Fibroblast of lung (primary cell): ENCODE data around the gene CHORDC1. TPM values are rescaled to one million over a fixed set of nuclear protein-coding genes. Genes with fewer than 3 reads are reported as not detected.

Source experiments
- DNase-seq, 2 donors: peaks; one replicate each; pipeline versions ENCODE4 v3.0.0 to v3.0.0-alpha.2; 2010; ENCODE audit warnings: low read depth in 2 of 2
- H2AFZ ChIP-seq: 2 replicates; pipeline ENCODE4 v1.5.1; 2012; ENCODE audit warnings: low read length, control low read depth, inconsistent platforms
- H3K27ac ChIP-seq: 2 replicates; pipeline ENCODE4 v1.5.1; 2011; ENCODE audit warnings: low read length, control low read depth; ENCODE audit not compliant: insufficient read depth
- H3K27me3 ChIP-seq: 2 replicates; pipeline ENCODE4 v1.5.1; 2011; ENCODE audit warnings: mild to moderate bottlenecking, low read length; ENCODE audit not compliant: control insufficient read depth, insufficient read depth
- H3K36me3 ChIP-seq: 2 replicates; pipeline ENCODE4 v1.5.1; 2011; ENCODE audit warnings: low read length; ENCODE audit not compliant: control insufficient read depth, insufficient read depth
- H3K4me1 ChIP-seq: 2 replicates; pipeline ENCODE4 v1.5.1; 2011; ENCODE audit warnings: low read length; ENCODE audit not compliant: control insufficient read depth, insufficient read depth; ENCODE audit errors: extremely low read depth
- H3K4me2 ChIP-seq: 2 replicates; pipeline ENCODE4 v1.5.1; 2011; ENCODE audit warnings: low read length, control low read depth; ENCODE audit not compliant: insufficient read depth; ENCODE audit errors: extremely low read depth
- H3K4me3 ChIP-seq, 4 experiments: fragments of 200-600 bp in 1 of 4; sonication (generic) in 1 of 4; replicated peaks in 1 of 4; 2 replicates each; pipeline ENCODE4 v1.5.1; 2011 to 2016; ENCODE audit warnings: low read length in 4 of 4, low read depth in 3 of 4, mild to moderate bottlenecking in 3 of 4, control low read depth in 2 of 4, inconsistent platforms in 1 of 4, mixed read lengths in 1 of 4; ENCODE audit not compliant: insufficient read depth in 1 of 4; ENCODE audit errors: control extremely low read depth in 1 of 4
- H3K79me2 ChIP-seq: 2 replicates; pipeline ENCODE4 v1.5.1; 2012; ENCODE audit warnings: mild to moderate bottlenecking, low read length, inconsistent platforms; ENCODE audit not compliant: control insufficient read depth, insufficient read depth
- H3K9ac ChIP-seq: 2 replicates; pipeline ENCODE4 v1.5.1; 2011; ENCODE audit warnings: mild to moderate bottlenecking, low read length, control low read depth; ENCODE audit not compliant: insufficient read depth
- H3K9me3 ChIP-seq: 2 replicates; pipeline ENCODE4 v1.5.1; 2012; ENCODE audit warnings: low read depth, low read length; ENCODE audit not compliant: control insufficient read depth, insufficient read depth
- H4K20me1 ChIP-seq: 2 replicates; pipeline ENCODE4 v1.5.1; 2011; ENCODE audit warnings: low read length; ENCODE audit not compliant: control insufficient read depth, insufficient read depth; ENCODE audit errors: extremely low read depth
- EZH2 ChIP-seq: IDR thresholded peaks from 2 replicates; pipeline ENCODE4 v1.5.1; 2012; ENCODE audit warnings: low read length, control low read depth, mild to moderate bottlenecking; ENCODE audit errors: missing control alignments
- polyA plus RNA-seq, 2 donors: library from polyadenylated mRNA; depleted of rRNA in 1 of 2; stranded (reverse) in 1 of 2; unstranded in 1 of 2; fragments of >200 nt; gene quantifications; 2 replicates each; pipeline ENCODE4 v1.2.1, GENCODE V29; 2011 to 2012; ENCODE audit warnings: missing spikeins in 1 of 2
- total RNA-seq: library from RNA; depleted of rRNA; stranded (reverse); fragments of >200 nt; gene quantifications from 2 replicates; pipeline ENCODE4 v1.2.1, GENCODE V29; 2014
- TF ChIP-seq, protein P1 (sequence below), 2 donors: IDR thresholded peaks in 1 of 2; conservative IDR thresholded peaks in 1 of 2; 1 replicate in 1 of 2; 2 replicates in 1 of 2; pipeline ENCODE4 v1.5.1; 2011 to 2012; ENCODE audit warnings: low read length in 2 of 2, control low read depth in 1 of 2, inconsistent platforms in 1 of 2, low read depth in 1 of 2, mild to moderate bottlenecking in 1 of 2

CHORDC1 gene
- total and polyA plus RNA-seq, 2 donors (not counting 1 experiment from before 2014, with no cell fraction given): 15.8 to 46.9 TPM

GRCh38 chr11:90221803-90222458 is 918 bp downstream of the CHORDC1 start:
- Histone ChIP-seq H3K4me1 (no peaks in the 10 kb centered on the region), H3K4me3 (peak overlapping the region; percentile 44 to 92 (median 76)), H3K4me2 (peak overlapping the region; percentile 83), H3K9ac (peak overlapping the region; percentile 83), H4K20me1 (no peaks in the 10 kb centered on the region), H2AFZ (peak overlapping the region; percentile 80), H3K27ac (peak overlapping the region; percentile 93), H3K9me3 (no peaks in the 10 kb centered on the region), H3K27me3 (no peaks in the 10 kb centered on the region), H3K79me2 (peaks cover 60% of the 10 kb centered on the region), H3K36me3 (no peaks in the 10 kb centered on the region)
- TF ChIP-seq EZH2: no peak
- TF ChIP-seq, protein P1, sequence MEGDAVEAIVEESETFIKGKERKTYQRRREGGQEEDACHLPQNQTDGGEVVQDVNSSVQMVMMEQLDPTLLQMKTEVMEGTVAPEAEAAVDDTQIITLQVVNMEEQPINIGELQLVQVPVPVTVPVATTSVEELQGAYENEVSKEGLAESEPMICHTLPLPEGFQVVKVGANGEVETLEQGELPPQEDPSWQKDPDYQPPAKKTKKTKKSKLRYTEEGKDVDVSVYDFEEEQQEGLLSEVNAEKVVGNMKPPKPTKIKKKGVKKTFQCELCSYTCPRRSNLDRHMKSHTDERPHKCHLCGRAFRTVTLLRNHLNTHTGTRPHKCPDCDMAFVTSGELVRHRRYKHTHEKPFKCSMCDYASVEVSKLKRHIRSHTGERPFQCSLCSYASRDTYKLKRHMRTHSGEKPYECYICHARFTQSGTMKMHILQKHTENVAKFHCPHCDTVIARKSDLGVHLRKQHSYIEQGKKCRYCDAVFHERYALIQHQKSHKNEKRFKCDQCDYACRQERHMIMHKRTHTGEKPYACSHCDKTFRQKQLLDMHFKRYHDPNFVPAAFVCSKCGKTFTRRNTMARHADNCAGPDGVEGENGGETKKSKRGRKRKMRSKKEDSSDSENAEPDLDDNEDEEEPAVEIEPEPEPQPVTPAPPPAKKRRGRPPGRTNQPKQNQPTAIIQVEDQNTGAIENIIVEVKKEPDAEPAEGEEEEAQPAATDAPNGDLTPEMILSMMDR (conservative IDR thresholded peaks at IDR 0.05 in 1 of 2, IDR thresholded peaks at IDR 0.05 in 1 of 2; ENCODE audit: low read depth in 1 of 2, low read length in 2 of 2): no peak
- peak in 1 of 2 donors; percentile 38 for DNase-seq

DNA sequence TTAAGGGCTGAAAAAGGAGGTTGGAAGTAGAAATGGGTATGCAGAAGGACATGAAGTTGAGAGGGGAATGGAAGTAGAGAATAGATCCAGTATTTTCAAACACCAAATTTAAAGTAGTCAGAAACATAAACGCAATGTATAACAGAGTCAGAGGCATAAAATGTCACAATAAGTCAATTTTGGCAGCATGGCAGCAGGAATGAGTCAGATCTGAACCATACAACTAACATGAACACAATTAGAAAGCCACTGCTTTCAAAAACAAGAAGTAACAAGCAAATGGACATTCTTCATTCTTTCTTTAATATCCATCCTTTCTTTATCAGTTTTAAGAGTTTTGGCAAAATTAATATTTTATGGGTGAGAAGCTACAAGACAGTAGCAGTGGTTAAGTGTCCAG is 2.5 kb downstream of the CHORDC1 start:
- peaks cover 74% of the 10 kb centered on the region for H3K79me2 ChIP-seq
- no peaks in the 10 kb centered on the region for H3K36me3 ChIP-seq
- H3K27me3 ChIP-seq: no peaks in the 10 kb centered on the region
- peak; percentile 62 to 75 for DNase-seq
- no peak overlapping the region for H3K9ac ChIP-seq
- no peak overlapping the region for H2AFZ ChIP-seq
- H3K27ac ChIP-seq: no peak overlapping the region
- H4K20me1 ChIP-seq: no peaks in the 10 kb centered on the region
- no peaks in the 10 kb centered on the region for H3K9me3 ChIP-seq
- TF ChIP-seq EZH2: no peak
- TF ChIP-seq, protein P1 (conservative IDR thresholded peaks at IDR 0.05 in 1 of 2, IDR thresholded peaks at IDR 0.05 in 1 of 2; ENCODE audit: low read depth in 1 of 2, low read length in 2 of 2): no peak
- H3K4me1 ChIP-seq: no peaks in the 10 kb centered on the region
- peak overlapping the region in 3 of 4 experiments; percentile 1 to 92 (median 83) for H3K4me3 ChIP-seq
- peak overlapping the region; percentile 60 for H3K4me2 ChIP-seq

GRCh38 chr11:90219438-90219837 is 3.4 kb downstream of the CHORDC1 start:
- Histone ChIP-seq H3K27me3 (no peaks in the 10 kb centered on the region), H3K9ac (no peak overlapping the region), H3K4me3 (no peak overlapping the region), H3K4me2 (no peak overlapping the region), H3K27ac (no peak overlapping the region), H4K20me1 (no peaks in the 10 kb centered on the region), H3K36me3 (peaks cover 2% of the 10 kb centered on the region), H3K4me1 (no peaks in the 10 kb centered on the region), H3K79me2 (peaks cover 83% of the 10 kb centered on the region), H2AFZ (no peak overlapping the region), H3K9me3 (no peaks in the 10 kb centered on the region)
- DNase-seq: no peak
- TF ChIP-seq, protein P1 (conservative IDR thresholded peaks at IDR 0.05 in 1 of 2, IDR thresholded peaks at IDR 0.05 in 1 of 2; ENCODE audit: low read depth in 1 of 2, low read length in 2 of 2): no peak
- TF ChIP-seq EZH2: no peak
